H9 (cell line): ENCODE results near the gene ALDH6A1. TPM values are rescaled to one million over a fixed set of nuclear protein-coding genes. Genes with fewer than 3 reads are reported as not detected.

Experiments
- DNase-seq: peaks from one replicate; pipeline ENCODE4 v3.0.0-alpha.2; 2017
- H2AFZ ChIP-seq: one replicate; pipeline ENCODE4 v1.6.1; 2013; ENCODE audit warnings: mild to moderate bottlenecking, low read length, control low read depth, moderate library complexity
- H2AK5ac ChIP-seq: 2 replicates; pipeline ENCODE4 v1.6.1; 2013; ENCODE audit warnings: low read length, control low read depth, mixed read lengths; ENCODE audit not compliant: insufficient read length
- H2BK120ac ChIP-seq: one replicate; pipeline ENCODE4 v1.6.1; 2013; ENCODE audit warnings: low read depth, mild to moderate bottlenecking, low read length, control low read depth, inconsistent platforms; ENCODE audit not compliant: poor library complexity, severe bottlenecking
- H2BK12ac ChIP-seq: 2 replicates; pipeline ENCODE4 v1.6.1; 2013; ENCODE audit warnings: low read length, control low read depth, mixed read lengths, low read depth; ENCODE audit not compliant: insufficient read length
- H2BK15ac ChIP-seq: 2 replicates; pipeline ENCODE4 v1.6.1; 2013; ENCODE audit warnings: low read depth, low read length, control low read depth
- H2BK20ac ChIP-seq: one replicate; pipeline ENCODE4 v1.6.1; 2013; ENCODE audit warnings: low read depth, mild to moderate bottlenecking, low read length, control low read depth, inconsistent platforms; ENCODE audit not compliant: poor library complexity, severe bottlenecking
- H2BK5ac ChIP-seq: 2 replicates; pipeline ENCODE4 v1.6.1; 2013; ENCODE audit warnings: low read length, control low read depth, mixed read lengths; ENCODE audit not compliant: insufficient read length
- H3K14ac ChIP-seq: 2 replicates; pipeline ENCODE4 v1.6.1; 2013; ENCODE audit warnings: low read length, control low read depth; ENCODE audit not compliant: insufficient read depth
- H3K18ac ChIP-seq: 2 replicates; pipeline ENCODE4 v1.6.1; 2013; ENCODE audit warnings: low read depth, mild to moderate bottlenecking, mixed read lengths, low read length, control low read depth; ENCODE audit not compliant: insufficient read length
- H3K23ac ChIP-seq: 2 replicates; pipeline ENCODE4 v1.6.1; 2013; ENCODE audit warnings: low read length, control low read depth, mixed read lengths, low read depth; ENCODE audit not compliant: insufficient read length
- H3K23me2 ChIP-seq: 2 replicates; pipeline ENCODE4 v1.6.1; 2013; ENCODE audit warnings: low read depth, mild to moderate bottlenecking, mixed read lengths, low read length, control low read depth; ENCODE audit not compliant: insufficient read length, poor library complexity, severe bottlenecking
- H3K27ac ChIP-seq: 2 replicates; pipeline ENCODE4 v1.5.1; 2013; ENCODE audit warnings: low read length, control low read depth, mixed read lengths, low read depth; ENCODE audit not compliant: insufficient read length
- H3K27me3 ChIP-seq: 2 replicates; pipeline ENCODE4 v1.6.1; 2013; ENCODE audit warnings: low read length, control low read depth, inconsistent platforms; ENCODE audit not compliant: insufficient read depth
- H3K4ac ChIP-seq: 2 replicates; pipeline ENCODE4 v1.6.1; 2013; ENCODE audit warnings: low read depth, mild to moderate bottlenecking, control low read depth, inconsistent platforms, low read length, moderate library complexity
- H3K4me1 ChIP-seq: 2 replicates; pipeline ENCODE4 v1.6.1; 2013; ENCODE audit warnings: low read length, control low read depth, inconsistent platforms; ENCODE audit not compliant: insufficient read depth
- H3K4me2 ChIP-seq: 2 replicates; pipeline ENCODE4 v1.6.1; 2013; ENCODE audit warnings: low read length, control low read depth, mixed read lengths; ENCODE audit not compliant: insufficient read length, insufficient read depth
- H3K56ac ChIP-seq: 2 replicates; pipeline ENCODE4 v1.6.1; 2013; ENCODE audit warnings: low read depth, mild to moderate bottlenecking, mixed read lengths, low read length, control low read depth; ENCODE audit not compliant: insufficient read length
- H3K79me1 ChIP-seq: 2 replicates; pipeline ENCODE4 v1.6.1; 2013; ENCODE audit warnings: low read depth, mild to moderate bottlenecking, moderate library complexity, low read length, control low read depth, inconsistent platforms; ENCODE audit not compliant: insufficient read depth, poor library complexity, severe bottlenecking
- H3K79me2 ChIP-seq: 2 replicates; pipeline ENCODE4 v1.6.1; 2013; ENCODE audit warnings: low read length, control low read depth, inconsistent platforms; ENCODE audit not compliant: insufficient read depth
- H3K9ac ChIP-seq: 2 replicates; pipeline ENCODE4 v1.6.1; 2013; ENCODE audit warnings: low read length, control low read depth, mixed read lengths; ENCODE audit not compliant: insufficient read length; ENCODE audit errors: extremely low read depth
- H3K9me3 ChIP-seq: one replicate; pipeline ENCODE4 v1.6.1; 2013; ENCODE audit warnings: low read depth, low read length, inconsistent platforms; ENCODE audit not compliant: control insufficient read depth
- H3T11ph ChIP-seq: one replicate; pipeline ENCODE4 v1.6.1; 2013; ENCODE audit warnings: mild to moderate bottlenecking, low read length, control low read depth, inconsistent platforms
- H4K20me1 ChIP-seq: one replicate; pipeline ENCODE4 v1.6.1; 2013; ENCODE audit not compliant: control insufficient read depth, insufficient read length, insufficient read depth
- H4K5ac ChIP-seq: 2 replicates; pipeline ENCODE4 v1.6.1; 2013; ENCODE audit warnings: low read depth, mild to moderate bottlenecking, mixed read lengths, low read length, control low read depth; ENCODE audit not compliant: insufficient read length
- H4K8ac ChIP-seq: replicated peaks from 2 replicates; pipeline ENCODE4 v1.6.1; 2013; ENCODE audit warnings: low read length, control low read depth, mixed read lengths, low read depth; ENCODE audit not compliant: insufficient read length
- H4K91ac ChIP-seq: 2 replicates; pipeline ENCODE4 v1.6.1; 2013; ENCODE audit warnings: low read depth, mild to moderate bottlenecking, moderate library complexity, mixed read lengths, low read length, control low read depth; ENCODE audit not compliant: insufficient read length
- H3K27ac Mint-ChIP-seq, 3 experiments: 2 replicates in 2 of 3; 3 replicates in 1 of 3; pipeline ENCODE4 v1.8.0; 2020 to 2021; ENCODE audit warnings: mixed read lengths in 3 of 3, mild to moderate bottlenecking in 1 of 3, moderate library complexity in 1 of 3
- H3K27me3 Mint-ChIP-seq: 2 replicates; pipeline ENCODE4 v1.8.0; 2021; ENCODE audit warnings: low read depth, mild to moderate bottlenecking, moderate library complexity, mixed read lengths
- H3K36me3 Mint-ChIP-seq, 3 experiments: 2 replicates in 2 of 3; 3 replicates in 1 of 3; pipeline ENCODE4 v1.8.0; 2020 to 2021; ENCODE audit warnings: low read depth in 3 of 3, mixed read lengths in 3 of 3; ENCODE audit not compliant: insufficient read depth in 1 of 3
- H3K4me1 Mint-ChIP-seq, 2 experiments: 2 replicates each; pipeline ENCODE4 v1.8.0; 2020; ENCODE audit warnings: mixed read lengths in 2 of 2
- H3K4me3 Mint-ChIP-seq, 2 experiments: 2 replicates in 1 of 2; 3 replicates in 1 of 2; pipeline ENCODE4 v1.8.0; 2020 to 2021; ENCODE audit warnings: mild to moderate bottlenecking in 2 of 2, mixed read lengths in 2 of 2, moderate library complexity in 1 of 2
- H3K9me3 Mint-ChIP-seq, 2 experiments: 2 replicates in 1 of 2; 3 replicates in 1 of 2; pipeline ENCODE4 v1.8.0; 2020; ENCODE audit warnings: mild to moderate bottlenecking in 2 of 2, mixed read lengths in 2 of 2, moderate library complexity in 1 of 2
- WGBS: extraction: QIAGEN DNeasy Blood & Tissue Kit; methylation state at CpG from one replicate; pipeline ENCODE4 v1.1.7; 2013; ENCODE audit warnings: missing lambda C conversion rate, low lambda C conversion rate, mixed read lengths; ENCODE audit not compliant: insufficient read length; ENCODE audit errors: extremely low coverage; 5-methylcytosine and 5-hydroxymethylcytosine counted together
- total RNA-seq: library from RNA; stranded (reverse); gene quantifications from 2 replicates; pipeline ENCODE4 v1.2.1, GENCODE V29; 2021
- TF ChIP-seq, protein P1 (sequence below): fragments of 200-600 bp; sonication (generic); conservative IDR thresholded peaks from 3 replicates; pipeline ENCODE4 v1.8.0; 2021; ENCODE audit warnings: antibody characterized with exemption, mild to moderate bottlenecking

Gene ALDH6A1
- total RNA-seq, 1 experiment from 2014 or later, result 37.8 TPM

DNA sequence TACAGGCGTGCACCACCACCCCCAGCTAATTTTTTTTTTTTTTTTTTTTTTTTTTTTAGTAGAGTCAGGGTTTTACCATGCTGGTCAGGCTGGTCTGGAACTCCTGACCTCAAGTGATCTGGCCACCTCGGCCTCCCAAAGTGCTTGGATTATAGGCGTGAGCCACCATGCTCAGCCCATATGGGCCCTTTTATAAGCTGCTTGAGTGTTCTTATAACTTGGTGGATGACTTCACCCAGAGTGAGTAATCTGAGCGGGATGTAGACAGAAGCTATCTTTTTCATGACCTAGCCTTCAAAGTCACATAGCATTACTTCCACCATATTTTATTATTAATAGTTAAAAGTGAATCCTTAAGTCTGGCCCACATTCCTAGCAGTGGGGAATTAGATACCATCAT is 48.7 kb downstream of the ALDH6A1 start:
- Histone ChIP-seq H3K9ac (no peak overlapping the region), H3K79me1 (no peaks in the 10 kb centered on the region), H3K23ac (no peak overlapping the region), H3K27me3 (no peaks in the 10 kb centered on the region), H4K5ac (no peak overlapping the region), H4K91ac (no peak overlapping the region), H3K56ac (no peak overlapping the region), H3K18ac (no peak overlapping the region), H3K4me1 (no peaks in the 10 kb centered on the region), H3K9me3 (no peaks in the 10 kb centered on the region), H2AFZ (no peak overlapping the region), H4K8ac (no peak overlapping the region), H3K27ac (no peak overlapping the region), H3K79me2 (no peaks in the 10 kb centered on the region), H2BK5ac (no peak overlapping the region), H2BK120ac (no peak overlapping the region), H3K4me2 (no peak overlapping the region), H4K20me1 (no peaks in the 10 kb centered on the region), H3K23me2 (no peaks in the 10 kb centered on the region), H2BK15ac (no peak overlapping the region), H2BK12ac (no peak overlapping the region), H2AK5ac (no peak overlapping the region), H2BK20ac (no peak overlapping the region), H3K4ac (no peak overlapping the region), H3K14ac (no peak overlapping the region), H3T11ph (no peak overlapping the region)
- Mint-ChIP-seq H3K9me3 (no peaks in the 10 kb centered on the region), H3K4me1 (no peaks in the 10 kb centered on the region), H3K27me3 (no peaks in the 10 kb centered on the region), H3K36me3 (no peaks in the 10 kb centered on the region), H3K4me3 (no peak overlapping the region), H3K27ac (no peak overlapping the region)
- no peak for DNase-seq
- TF ChIP-seq, protein P1, sequence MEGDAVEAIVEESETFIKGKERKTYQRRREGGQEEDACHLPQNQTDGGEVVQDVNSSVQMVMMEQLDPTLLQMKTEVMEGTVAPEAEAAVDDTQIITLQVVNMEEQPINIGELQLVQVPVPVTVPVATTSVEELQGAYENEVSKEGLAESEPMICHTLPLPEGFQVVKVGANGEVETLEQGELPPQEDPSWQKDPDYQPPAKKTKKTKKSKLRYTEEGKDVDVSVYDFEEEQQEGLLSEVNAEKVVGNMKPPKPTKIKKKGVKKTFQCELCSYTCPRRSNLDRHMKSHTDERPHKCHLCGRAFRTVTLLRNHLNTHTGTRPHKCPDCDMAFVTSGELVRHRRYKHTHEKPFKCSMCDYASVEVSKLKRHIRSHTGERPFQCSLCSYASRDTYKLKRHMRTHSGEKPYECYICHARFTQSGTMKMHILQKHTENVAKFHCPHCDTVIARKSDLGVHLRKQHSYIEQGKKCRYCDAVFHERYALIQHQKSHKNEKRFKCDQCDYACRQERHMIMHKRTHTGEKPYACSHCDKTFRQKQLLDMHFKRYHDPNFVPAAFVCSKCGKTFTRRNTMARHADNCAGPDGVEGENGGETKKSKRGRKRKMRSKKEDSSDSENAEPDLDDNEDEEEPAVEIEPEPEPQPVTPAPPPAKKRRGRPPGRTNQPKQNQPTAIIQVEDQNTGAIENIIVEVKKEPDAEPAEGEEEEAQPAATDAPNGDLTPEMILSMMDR, result no peak
- no CpG with 5 or more reads among the region's 4 CpGs for WGBS
